ENCODE results near the gene MYBPC2. TPM values are rescaled to one million over a fixed set of nuclear protein-coding genes. Genes with fewer than 3 reads are reported as not detected.
"Not testable (repeated sequence)": the region's sequence is repeated elsewhere in the genome, so short reads cannot be mapped to it uniquely, and the experiment has no call there.

Gene MYBPC2
- total and polyA plus RNA-seq, 7 donors, result 0.95 TPM; not detected in 6

- Histone ChIP-seq H3K27ac (no peak overlapping the region), H3K27me3 (peaks cover 0 to 11% (median 0%) of the 10 kb centered on the region in 3 donors), H3K4me3 (no peak overlapping the region), H3K4me1 (no peaks in the 10 kb centered on the region), H3K9me3 (no peaks in the 10 kb centered on the region), H3K36me3 (no peaks in the 10 kb centered on the region)
- no peak for DNase-seq
- 86 to 94% methylated on average over 6 of the region's 6 CpGs for WGBS, 2 donors
- TF ChIP-seq CTCF (IDR thresholded peaks at IDR 0.05), result no peak
- no peak for TF ChIP-seq POLR2A (IDR thresholded peaks at IDR 0.05)
- no peak for TF ChIP-seq EP300 (IDR thresholded peaks at IDR 0.05)
- TF ChIP-seq POLR2AphosphoS5 (IDR thresholded peaks at IDR 0.05), result no peak
- intact Hi-C loops (cut with DNase I), result no loop called here
These were observed 36.1 kb downstream of the MYBPC2 start for GRCh38 chr19:50468818-50469217.

- peaks cover 0 to 17% (median 13%) of the 10 kb centered on the region in 4 donors for H3K4me1 ChIP-seq
- H3K36me3 ChIP-seq; H3K27me3 ChIP-seq; H3K4me3 ChIP-seq; H3K27ac ChIP-seq; intact Hi-C loops (cut with DNase I); DNase-seq; H3K9me3 ChIP-seq: not testable (repeated sequence)
- 66 to 76% methylated on average over 3 of the region's 3 CpGs for WGBS, 2 donors
These were observed 40.6 kb downstream of the MYBPC2 start for GRCh38 chr19:50473336-50473735.

- Histone ChIP-seq H3K4me3 (no peak overlapping the region), H3K36me3 (peaks cover 0 to 18% (median 6%) of the 10 kb centered on the region in 4 donors), H3K4me1 (peaks cover 0 to 26% (median 15%) of the 10 kb centered on the region in 4 donors), H3K27me3 (no peaks in the 10 kb centered on the region), H3K27ac (no peak overlapping the region), H3K9me3 (no peaks in the 10 kb centered on the region)
- DNase-seq, result no peak
- TF ChIP-seq POLR2AphosphoS5 (IDR thresholded peaks at IDR 0.05), result no peak
- TF ChIP-seq CTCF (IDR thresholded peaks at IDR 0.05), result no peak
- no peak for TF ChIP-seq EP300 (IDR thresholded peaks at IDR 0.05)
- TF ChIP-seq POLR2A (IDR thresholded peaks at IDR 0.05), result no peak
- intact Hi-C loops (cut with DNase I), result no loop called here
- WGBS, 2 donors, result 82 to 85% methylated on average over 12 of the region's 12 CpGs
These were observed 42.4 kb downstream of the MYBPC2 start for GRCh38 chr19:50475101-50475568.

- Histone ChIP-seq H3K9me3 (no peaks in the 10 kb centered on the region), H3K4me3 (peak overlapping the region in 3 of 4 donors; percentile 75 to 95 (median 89)), H3K4me1 (peaks cover 0 to 26% (median 15%) of the 10 kb centered on the region in 4 donors), H3K36me3 (peaks cover 5 to 25% (median 11%) of the 10 kb centered on the region in 4 donors), H3K27me3 (no peaks in the 10 kb centered on the region), H3K27ac (peak overlapping the region; percentile 76 to 81 (median 80))
- TF ChIP-seq CTCF (IDR thresholded peaks at IDR 0.05) (no peak), EP300 (IDR thresholded peaks at IDR 0.05) (no peak), POLR2A (IDR thresholded peaks at IDR 0.05) (no peak), POLR2AphosphoS5 (IDR thresholded peaks at IDR 0.05) (no peak)
- intact Hi-C loops (cut with DNase I), result loop anchor here (1.0 to 2.0 kb wide), 2 partner anchors 36 to 99 kb away; partner anchors contain the start of genes JOSD2 and NR1H2
- WGBS, 2 donors, result 76 to 79% methylated on average over 29 of the region's 29 CpGs
- DNase-seq, result no peak
These were observed 43.1 kb downstream of the MYBPC2 start for GRCh38 chr19:50475736-50476223.

GRCh38 chr19:50476224-50476906 is 43.7 kb downstream of the MYBPC2 start, which contains the start of the genes EMC10 and GARIN5A:
TSS of gene EMC10 (plus strand) at chr19:50476507. CDS start at chr19:50476545, 38 bp downstream.
TSS of gene GARIN5A (minus strand) at chr19:50476848. CDS start at chr19:50476388, 460 bp downstream.
- WGBS, 2 donors, result 2% methylated on average over 58 of the region's 58 CpGs
- peak within 1 kb of the TSS; percentile 76 to 81 (median 80) for H3K27ac ChIP-seq
- peak within 1 kb of the TSS; percentile 75 to 95 (median 88) for H3K4me3 ChIP-seq
- peak; percentile 95 for DNase-seq
- no peaks in the 10 kb centered on the region for H3K9me3 ChIP-seq
- intact Hi-C loops (cut with DNase I), result loop anchor here (1.0 to 2.0 kb wide), 2 partner anchors 35 to 100 kb away; partner anchors contain the start of genes JOSD2 and NR1H2
- H3K36me3 ChIP-seq, result peaks cover 10 to 31% (median 14%) of the 10 kb centered on the region in 4 donors
- TF ChIP-seq POLR2A (IDR thresholded peaks at IDR 0.05) (peak in 1 of 2 donors; percentile 38), CTCF (IDR thresholded peaks at IDR 0.05) (no peak), EP300 (IDR thresholded peaks at IDR 0.05) (peak in 1 of 4 donors; percentile 70), POLR2AphosphoS5 (IDR thresholded peaks at IDR 0.05) (peak in 3 of 4 donors; percentile 74 to 87 (median 80))
- H3K4me1 ChIP-seq, result peaks cover 0 to 26% (median 15%) of the 10 kb centered on the region in 4 donors
- no peaks in the 10 kb centered on the region for H3K27me3 ChIP-seq

All from sigmoid colon (tissue), 7 donors.